HFF-Myc (cell line): ENCODE results near the gene TAF11.
A peak's percentile ranks its signal among the peaks of the same experiment; 100 is the strongest.
"Not testable (repeated sequence)": the region's sequence is repeated elsewhere in the genome, so short reads cannot be mapped to it uniquely, and the experiment has no call there.

Experiments used
- DNase-seq: peaks from one replicate; pipeline ENCODE4 v3.0.0-alpha.2; 2011; ENCODE audit warnings: low read depth; ENCODE audit errors: extremely low read depth
- H3K4me3 ChIP-seq: replicated peaks from 2 replicates; pipeline ENCODE4 v1.5.1; 2011; ENCODE audit warnings: low read depth, mild to moderate bottlenecking, control low read depth, low read length
- TF ChIP-seq, protein P1 (sequence below): IDR thresholded peaks from 2 replicates; pipeline ENCODE4 v1.5.1; 2012; ENCODE audit warnings: mild to moderate bottlenecking, low read depth, low read length, control low read depth; ENCODE audit errors: missing control alignments

Gene TAF11

GRCh38 chr6:34894693-34895092, 6.9 kb upstream of the TAF11 start:
- TF ChIP-seq, protein P1, sequence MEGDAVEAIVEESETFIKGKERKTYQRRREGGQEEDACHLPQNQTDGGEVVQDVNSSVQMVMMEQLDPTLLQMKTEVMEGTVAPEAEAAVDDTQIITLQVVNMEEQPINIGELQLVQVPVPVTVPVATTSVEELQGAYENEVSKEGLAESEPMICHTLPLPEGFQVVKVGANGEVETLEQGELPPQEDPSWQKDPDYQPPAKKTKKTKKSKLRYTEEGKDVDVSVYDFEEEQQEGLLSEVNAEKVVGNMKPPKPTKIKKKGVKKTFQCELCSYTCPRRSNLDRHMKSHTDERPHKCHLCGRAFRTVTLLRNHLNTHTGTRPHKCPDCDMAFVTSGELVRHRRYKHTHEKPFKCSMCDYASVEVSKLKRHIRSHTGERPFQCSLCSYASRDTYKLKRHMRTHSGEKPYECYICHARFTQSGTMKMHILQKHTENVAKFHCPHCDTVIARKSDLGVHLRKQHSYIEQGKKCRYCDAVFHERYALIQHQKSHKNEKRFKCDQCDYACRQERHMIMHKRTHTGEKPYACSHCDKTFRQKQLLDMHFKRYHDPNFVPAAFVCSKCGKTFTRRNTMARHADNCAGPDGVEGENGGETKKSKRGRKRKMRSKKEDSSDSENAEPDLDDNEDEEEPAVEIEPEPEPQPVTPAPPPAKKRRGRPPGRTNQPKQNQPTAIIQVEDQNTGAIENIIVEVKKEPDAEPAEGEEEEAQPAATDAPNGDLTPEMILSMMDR, result no peak
- DNase-seq, result no peak
- no peak overlapping the region for H3K4me3 ChIP-seq

- no peak for DNase-seq
- TF ChIP-seq, protein P1, result no peak
- no peak overlapping the region for H3K4me3 ChIP-seq
Measured at GRCh38 chr6:34891296-34891695, 3.5 kb upstream of the TAF11 start.

DNA sequence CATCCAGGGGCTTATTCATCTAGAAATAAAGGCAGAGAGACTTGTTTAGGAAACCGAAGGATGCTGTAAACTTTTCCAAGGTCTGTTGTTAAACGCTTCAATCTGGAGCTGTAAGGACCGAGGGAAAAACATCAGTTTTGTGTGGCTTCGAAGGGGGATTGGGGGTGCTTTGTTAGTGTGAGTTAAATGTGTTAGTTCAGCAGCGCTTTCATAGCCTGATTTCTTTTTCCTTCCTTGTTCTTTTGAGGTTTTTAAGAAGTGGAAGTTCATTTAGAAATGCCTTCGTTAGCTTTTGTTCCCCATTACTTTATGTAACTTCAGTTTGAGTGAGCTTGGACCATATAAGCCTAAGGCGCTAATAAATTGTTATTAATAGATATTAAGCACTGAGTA, 2.7 kb upstream of the TAF11 start:
- TF ChIP-seq, protein P1, result no peak
- DNase-seq, result no peak
- peak overlapping the region; percentile 88 for H3K4me3 ChIP-seq

- DNase-seq, result no peak
- H3K4me3 ChIP-seq, result peak within 1 kb of the TSS; percentile 88
- TF ChIP-seq, protein P1, result no peak
Measured at GRCh38 chr6:34888874-34889555, 1.2 kb upstream of the TAF11 start, which contains the start of gene ANKS1A. TSS of gene ANKS1A (plus strand) at chr6:34889255. CDS start at chr6:34889403, 148 bp downstream.

DNA sequence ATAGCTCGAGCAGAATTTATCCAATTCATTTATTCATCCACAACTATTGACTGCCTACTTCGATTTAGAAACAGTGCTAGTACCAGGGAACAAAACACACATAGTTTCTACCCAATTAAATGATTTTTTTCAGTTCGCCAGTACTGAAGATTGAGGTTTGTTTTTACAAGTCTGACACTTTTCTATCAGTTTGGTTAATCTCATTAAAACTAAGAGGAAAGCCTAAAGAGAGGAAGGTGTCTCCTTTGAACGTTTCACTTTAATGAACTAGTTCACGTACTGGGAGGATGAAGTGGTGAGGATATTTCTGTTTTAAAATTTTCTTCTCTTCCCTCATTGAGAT, 643 bp upstream of the TAF11 start:
- H3K4me3 ChIP-seq, result peak overlapping the region; percentile 88
- DNase-seq, result no peak
- TF ChIP-seq, protein P1, result no peak

GRCh38 chr6:34885837-34886236, 2.0 kb downstream of the TAF11 start:
- not testable (repeated sequence) for H3K4me3 ChIP-seq, DNase-seq

GRCh38 chr6:34884996-34885395, 2.8 kb downstream of the TAF11 start:
- no peak for DNase-seq
- TF ChIP-seq, protein P1, result no peak
- H3K4me3 ChIP-seq, result no peak overlapping the region

- not testable (repeated sequence) for H3K4me3 ChIP-seq, DNase-seq
Measured at GRCh38 chr6:34884073-34884472, 3.8 kb downstream of the TAF11 start.
